ENCODE data around the gene SEMA5B.

Gene SEMA5B

GRCh38 chr3:123021996-123022510 is 5.5 kb downstream of the SEMA5B start:
- no peak for ATAC-seq

- no peak for ATAC-seq
These were observed 6.2 kb downstream of the SEMA5B start for GRCh38 chr3:123021388-123021787.

- no peak for ATAC-seq
These were observed 6.9 kb downstream of the SEMA5B start for GRCh38 chr3:123020709-123021108.

GRCh38 chr3:123019591-123019990 is 8.0 kb downstream of the SEMA5B start:
- ATAC-seq = no peak

GRCh38 chr3:123019161-123019560 is 8.4 kb downstream of the SEMA5B start:
- ATAC-seq = no peak

- no peak for ATAC-seq
These were observed 8.9 kb downstream of the SEMA5B start for GRCh38 chr3:123018683-123019082.

- no peak for ATAC-seq
These were observed 12.0 kb downstream of the SEMA5B start for GRCh38 chr3:123015596-123015995.

GRCh38 chr3:123013876-123014275 is 13.7 kb downstream of the SEMA5B start:
- no peak for ATAC-seq

- ATAC-seq = no peak
These were observed 14.9 kb downstream of the SEMA5B start for GRCh38 chr3:123012652-123013051.

- no peak for ATAC-seq
These were observed 16.1 kb downstream of the SEMA5B start for GRCh38 chr3:123011447-123011846.

- ATAC-seq = no peak
These were observed 18.7 kb downstream of the SEMA5B start for GRCh38 chr3:123008840-123009239.

GRCh38 chr3:123006609-123007008 is 21.0 kb downstream of the SEMA5B start:
- ATAC-seq = no peak

- ATAC-seq = no peak
These were observed 22.3 kb downstream of the SEMA5B start for GRCh38 chr3:123005291-123005690.

- ATAC-seq = no peak
These were observed 23.2 kb downstream of the SEMA5B start for GRCh38 chr3:123004201-123004918.

GRCh38 chr3:123002749-123003497 is 24.6 kb downstream of the SEMA5B start:
- ATAC-seq = no peak

- no peak for ATAC-seq
These were observed 25.3 kb downstream of the SEMA5B start for GRCh38 chr3:123002100-123002748.

GRCh38 chr3:122998856-122999255 is 28.7 kb downstream of the SEMA5B start:
- ATAC-seq = no peak

GRCh38 chr3:122998206-122998605 is 29.4 kb downstream of the SEMA5B start:
- no peak for ATAC-seq

GRCh38 chr3:122996038-122996580 is 31.5 kb downstream of the SEMA5B start:
- no peak for ATAC-seq

GRCh38 chr3:122994954-122995353 is 32.6 kb downstream of the SEMA5B start:
- ATAC-seq = no peak

- no peak for ATAC-seq
These were observed 34.2 kb downstream of the SEMA5B start for GRCh38 chr3:122993124-122993978.

GRCh38 chr3:122992676-122993075 is 34.9 kb downstream of the SEMA5B start:
- no peak for ATAC-seq
